GM21786 (cell line): ENCODE measurements around the gene CFAP52.
"Not testable (repeated sequence)": the region's sequence is repeated elsewhere in the genome, so short reads cannot be mapped to it uniquely, and the experiment has no call there.

Experiments
- ATAC-seq: cut with Tn5 transposase; IDR thresholded peaks from one replicate; pipeline ENCODE4 v1.9.1; 2021; ENCODE audit not compliant: unreplicated experiment

The CFAP52 gene

GRCh38 chr17:9576521-9577372 is at the start of gene CFAP52:
Gene CFAP52 (plus strand): TSS chr17:9576642. CDS start chr17:9576696, 54 bp downstream.
- no peak for ATAC-seq

- no peak for ATAC-seq
Observed at GRCh38 chr17:9527788-9528187, 48.7 kb upstream of the CFAP52 start.

- no peak for ATAC-seq
Observed at GRCh38 chr17:9529033-9529700, 47.3 kb upstream of the CFAP52 start.

DNA sequence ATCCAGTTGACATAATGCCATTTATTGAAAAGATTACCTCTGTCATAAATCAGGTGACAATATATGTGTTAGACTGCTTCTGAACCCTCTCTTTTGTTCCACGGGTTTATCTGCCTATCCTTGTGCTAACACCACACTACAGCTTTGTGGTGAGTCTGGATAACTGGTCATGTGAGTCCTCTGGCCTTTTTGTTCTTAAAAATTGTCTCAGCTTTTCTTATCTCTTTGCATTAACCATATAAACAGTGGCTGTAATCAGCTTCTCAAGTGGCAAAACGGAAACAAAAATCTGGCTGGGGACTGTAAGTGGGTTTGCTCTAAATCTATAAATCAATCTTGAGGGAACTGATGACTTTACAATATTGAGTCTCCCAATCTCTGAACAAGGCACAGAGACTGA is 45.4 kb upstream of the CFAP52 start:
- no peak for ATAC-seq

DNA sequence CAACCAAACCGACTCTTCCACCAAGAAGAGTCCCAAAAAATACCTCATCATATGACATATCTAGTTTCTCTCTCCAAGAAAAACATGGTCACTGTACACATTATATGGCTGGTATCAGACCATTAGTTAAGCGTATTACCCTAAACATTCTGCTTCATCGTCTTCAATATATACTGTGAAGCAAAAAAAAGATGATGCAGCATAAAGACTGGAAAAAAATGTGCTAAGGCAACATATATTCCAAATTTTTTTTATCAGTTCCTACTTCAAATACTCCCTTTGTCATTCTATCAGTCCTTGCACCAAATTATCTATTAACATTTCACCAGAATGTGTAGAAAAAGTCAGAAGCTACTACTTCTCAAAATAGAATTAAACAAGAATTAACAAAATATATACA is 43.7 kb upstream of the CFAP52 start:
- ATAC-seq = no peak

GRCh38 chr17:9533441-9533840 is 43.0 kb upstream of the CFAP52 start:
- no peak for ATAC-seq

DNA sequence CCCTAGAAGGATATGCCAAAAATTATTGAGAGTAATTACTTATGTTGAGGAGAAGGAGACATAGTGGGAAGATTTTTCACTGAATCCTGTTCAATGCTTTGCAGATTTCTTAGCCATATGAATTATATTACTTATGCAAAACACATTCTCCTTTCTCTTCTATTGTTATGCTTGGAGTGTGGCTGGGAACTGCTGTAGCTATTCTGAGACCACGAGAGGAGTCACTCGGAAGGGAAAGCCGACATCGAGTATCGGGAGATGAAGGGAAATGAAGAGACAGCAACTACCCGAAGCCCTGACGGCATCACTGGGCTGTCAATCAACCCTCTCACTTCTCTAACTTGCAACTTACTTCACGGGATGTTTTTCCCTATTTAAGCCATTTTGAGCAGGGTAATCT is 40.4 kb upstream of the CFAP52 start:
- no peak for ATAC-seq

DNA sequence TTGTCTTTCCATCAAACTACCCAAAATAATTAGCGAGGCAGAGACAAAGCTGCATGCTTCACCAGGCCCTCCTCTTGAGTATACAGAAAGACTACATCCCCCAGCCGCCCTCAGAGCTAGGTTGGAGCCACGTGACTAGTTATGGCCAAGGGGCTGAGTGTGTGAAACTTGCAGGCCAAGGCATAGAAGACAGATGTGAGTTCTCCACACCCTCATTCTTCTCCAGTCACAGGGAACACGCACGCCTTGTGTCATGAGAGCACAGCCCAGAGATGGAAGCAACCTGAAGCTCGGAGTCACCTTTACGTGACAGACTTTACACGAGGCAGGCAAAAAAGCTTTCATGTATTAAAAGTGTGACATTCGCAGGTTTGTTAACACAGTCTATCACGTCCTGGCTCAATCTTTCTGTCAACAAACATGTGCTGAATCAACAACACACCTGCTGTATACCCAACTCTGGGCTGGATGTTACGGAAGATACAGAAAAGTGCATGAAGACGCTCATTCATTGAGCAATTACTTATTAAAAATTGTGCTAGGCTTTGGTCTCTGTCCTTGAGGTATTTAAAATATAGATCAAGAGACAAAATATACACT is 39.2 kb upstream of the CFAP52 start:
- ATAC-seq = no peak

DNA sequence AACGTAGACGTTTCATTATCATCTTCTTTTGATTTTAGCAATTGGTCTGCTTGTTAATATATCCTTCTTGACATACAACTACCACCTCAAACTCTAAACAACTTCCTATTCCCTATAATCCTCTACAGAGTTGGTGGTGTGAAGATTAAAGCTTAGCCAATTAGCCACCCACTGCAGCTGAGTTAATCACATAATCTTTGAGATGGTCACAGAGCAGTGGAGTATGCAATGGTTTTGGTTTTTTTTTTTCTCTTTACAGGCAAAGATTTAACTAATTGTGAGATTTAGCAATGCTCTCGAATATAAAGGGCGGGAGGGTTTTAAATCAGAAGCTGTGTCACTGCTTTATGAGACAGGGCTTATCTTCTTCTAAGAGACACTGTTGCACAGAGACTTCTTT is 37.8 kb upstream of the CFAP52 start:
- ATAC-seq = no peak

DNA sequence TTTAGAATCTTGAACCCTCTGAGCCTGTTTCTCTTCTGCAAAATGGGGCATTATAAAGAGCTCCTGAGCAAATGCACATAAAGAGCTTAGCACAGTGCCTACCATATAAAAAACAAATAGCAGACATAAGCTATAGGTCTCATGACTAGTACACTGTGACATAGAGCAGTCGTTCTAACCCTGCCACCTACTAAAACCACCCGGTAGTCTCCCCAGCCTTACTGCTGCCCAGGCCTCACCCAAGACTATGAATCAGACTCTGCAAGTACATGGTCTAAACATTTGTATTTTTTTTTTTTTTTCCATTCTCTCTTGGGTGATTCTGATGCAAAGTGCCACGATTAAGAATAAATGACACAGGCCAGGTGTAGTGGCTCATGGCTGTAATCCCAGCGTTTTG is 34.7 kb upstream of the CFAP52 start:
- ATAC-seq = no peak

GRCh38 chr17:9544221-9544620 is 32.2 kb upstream of the CFAP52 start:
- ATAC-seq = no peak

DNA sequence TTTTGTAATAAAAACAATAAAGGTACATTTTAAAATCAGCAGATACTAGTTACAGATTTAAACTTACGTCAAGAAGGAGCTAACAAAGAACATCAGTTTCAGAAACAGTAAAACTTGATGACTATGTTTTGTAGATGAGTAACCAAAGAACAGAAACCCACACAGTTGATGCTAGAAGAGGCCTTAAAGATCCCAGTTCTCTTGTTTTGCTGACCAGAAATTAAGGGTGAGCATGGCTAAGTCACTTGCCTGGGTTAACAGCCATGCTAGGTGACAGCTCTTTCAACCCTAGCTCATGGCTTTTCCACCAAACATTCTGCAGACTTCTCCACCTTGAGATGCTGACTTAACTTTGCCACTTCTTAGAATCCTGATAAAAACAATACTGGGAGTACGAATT is 27.2 kb upstream of the CFAP52 start:
- ATAC-seq = no peak

DNA sequence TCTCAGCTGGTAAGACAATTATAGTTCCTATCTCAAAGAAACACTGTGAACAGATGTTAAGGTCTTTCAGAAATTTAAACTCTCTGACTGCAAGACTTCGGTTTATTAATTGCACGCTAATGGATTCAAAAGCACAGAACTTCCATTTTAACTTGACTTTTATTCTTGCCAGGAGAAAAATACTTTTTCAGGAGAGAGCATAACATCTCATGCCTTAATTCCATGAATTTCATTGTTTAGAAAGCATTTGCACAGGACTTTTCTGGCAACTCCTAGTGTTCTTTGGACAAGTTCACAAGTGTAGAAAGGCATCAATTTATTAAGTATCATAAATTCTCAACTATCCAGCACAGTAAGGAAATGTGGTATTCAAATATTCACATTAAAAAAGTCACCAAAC is 23.3 kb upstream of the CFAP52 start:
- ATAC-seq = no peak

DNA sequence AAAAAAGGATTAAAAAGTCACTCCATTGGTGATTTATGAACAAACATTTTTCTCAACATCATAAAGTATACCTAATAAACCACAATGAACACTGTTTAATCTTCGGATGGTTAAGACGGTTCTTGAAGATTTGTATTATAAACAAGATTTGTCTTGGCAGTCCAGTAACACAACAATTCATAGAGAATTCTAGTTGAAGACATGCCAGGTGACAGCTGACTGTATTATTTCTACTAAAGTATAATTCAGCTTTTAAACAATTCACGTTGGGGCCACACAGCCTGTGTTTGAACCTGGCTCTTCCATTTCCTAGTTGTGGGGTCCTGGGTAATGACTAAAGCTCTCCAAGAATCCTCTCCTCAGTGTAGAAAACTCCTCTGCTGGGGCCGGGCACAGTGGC is 22.8 kb upstream of the CFAP52 start:
- ATAC-seq = no peak

GRCh38 chr17:9554715-9555114 is 21.7 kb upstream of the CFAP52 start:
- ATAC-seq = not testable (repeated sequence)

- no peak for ATAC-seq
Observed at GRCh38 chr17:9557161-9557755, 19.2 kb upstream of the CFAP52 start.

DNA sequence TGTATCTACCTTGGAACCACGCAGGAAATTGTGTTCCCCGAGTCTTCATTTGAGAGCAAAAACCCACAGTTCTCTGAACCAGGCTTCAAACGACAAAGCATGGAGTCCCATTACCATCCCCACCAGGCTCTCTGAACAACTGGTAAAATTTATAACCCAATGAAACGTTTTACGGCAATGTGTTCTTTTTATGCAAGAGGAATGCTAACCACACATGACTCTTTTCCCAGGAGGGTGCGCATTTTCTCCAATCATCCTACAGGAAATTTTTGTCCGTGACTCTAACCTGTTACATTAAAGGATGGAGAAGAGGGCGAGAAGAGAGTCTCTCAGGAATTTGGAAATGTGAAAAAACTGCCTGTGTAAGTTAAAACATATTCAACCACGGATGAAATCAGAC is 18.6 kb upstream of the CFAP52 start:
- no peak for ATAC-seq

DNA sequence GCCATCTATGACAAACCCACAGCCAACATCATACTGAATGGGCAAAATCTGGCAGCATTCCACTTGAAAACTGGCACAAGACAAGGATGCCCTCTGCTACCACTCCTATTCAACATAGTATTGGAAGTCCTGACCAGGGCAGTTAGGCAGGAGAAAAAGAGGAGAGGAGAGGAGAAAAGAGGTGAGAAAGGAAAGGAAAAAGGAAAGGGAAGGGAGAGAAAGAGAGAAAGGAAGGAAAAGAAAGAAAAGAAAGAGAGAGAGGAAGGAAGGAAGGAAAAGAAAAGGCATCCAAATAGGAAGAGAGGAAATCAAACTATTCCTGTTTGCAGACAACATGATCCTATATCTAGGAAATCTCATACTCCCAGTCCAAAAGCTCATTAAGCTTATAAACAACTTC is 12.3 kb upstream of the CFAP52 start:
- ATAC-seq = no peak

DNA sequence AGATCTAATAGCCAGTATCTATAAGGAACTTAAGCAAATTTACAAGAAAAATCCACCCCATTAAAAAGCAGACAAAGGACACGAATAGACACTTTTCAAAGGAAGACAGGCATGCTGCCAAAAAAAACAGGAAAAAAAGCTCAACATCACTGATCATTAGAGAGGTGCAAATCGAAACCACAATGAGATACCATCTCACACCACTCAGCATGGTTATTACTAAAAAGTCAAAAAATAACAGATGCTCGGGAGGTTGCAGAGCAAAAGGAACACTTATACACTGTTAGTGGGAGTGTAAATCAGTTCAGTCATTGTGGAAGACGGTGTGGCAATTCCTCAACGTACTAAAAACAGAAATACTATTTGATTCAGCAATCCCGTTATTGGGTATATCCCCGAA is 10.4 kb upstream of the CFAP52 start:
- ATAC-seq = no peak

GRCh38 chr17:9566739-9567138 is 9.7 kb upstream of the CFAP52 start:
- ATAC-seq = not testable (repeated sequence)

DNA sequence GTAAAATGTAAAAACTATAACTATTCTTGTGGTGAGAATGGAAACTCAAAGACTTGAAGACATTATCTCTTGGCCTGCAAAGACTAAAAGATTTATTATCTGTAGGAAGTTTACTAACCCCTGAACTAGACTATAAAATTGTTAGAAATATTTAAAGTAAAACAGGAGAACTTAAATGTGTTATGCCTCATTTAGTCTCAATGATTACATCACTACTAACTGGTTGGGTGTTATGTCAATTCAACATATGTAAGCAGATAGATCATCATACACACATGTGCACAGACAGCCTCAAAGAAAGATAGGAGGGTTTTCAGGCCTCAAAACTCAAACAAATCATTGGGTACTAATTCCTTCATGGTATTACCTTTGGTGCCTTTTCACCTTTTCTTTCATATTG is 8.4 kb upstream of the CFAP52 start:
- ATAC-seq = no peak
